K562 (cell line): ENCODE data around the gene UQCRC1. TPM values are rescaled to one million over a fixed set of nuclear protein-coding genes. Genes with fewer than 3 reads are reported as not detected.

Experiments used
- CBFB ChIP-seq: sonication (generic); formaldehyde crosslinking; IDR thresholded peaks from 2 replicates; pipeline ENCODE4 v1.4.0; 2020; ENCODE audit warnings: mild to moderate bottlenecking, missing genetic modification reagents
- CHD1 ChIP-seq: fragments of 200-600 bp; sonication (generic); IDR thresholded peaks from one replicate; pipeline ENCODE4 v1.6.1; 2012; ENCODE audit warnings: mild to moderate bottlenecking, moderate library complexity, low read length, inconsistent platforms
- DNMT1 ChIP-seq: fragments of 450-650 bp; IDR thresholded peaks from 2 replicates; pipeline ENCODE4 v1.6.1; 2016; ENCODE audit warnings: antibody characterized with exemption, mild to moderate bottlenecking
- FOXK2 ChIP-seq, 2 experiments: fragments of 450-650 bp; IDR thresholded peaks in 1 of 2; conservative IDR thresholded peaks in 1 of 2; 2 replicates each; pipeline ENCODE4 v1.6.1; 2016; ENCODE audit warnings: low read depth in 2 of 2, mild to moderate bottlenecking in 1 of 2
- HIVEP1 ChIP-seq: fragments of 250-450 bp; sonication (Bioruptor Pico); IDR thresholded peaks from 2 replicates; pipeline ENCODE4 v1.4.0; 2020; ENCODE audit warnings: mild to moderate bottlenecking
- HNRNPH1 ChIP-seq: fragments of 200-400 bp; formaldehyde crosslinking; optimal IDR thresholded peaks from 2 replicates; pipeline ENCODE3; 2017; ENCODE audit warnings: low read depth, mild to moderate bottlenecking, low read length, moderate library complexity
- IRF2 ChIP-seq: sonication (generic); formaldehyde crosslinking; IDR thresholded peaks from 2 replicates; pipeline ENCODE4 v1.8.1; 2022; ENCODE audit warnings: mild to moderate bottlenecking, missing genetic modification reagents
- JUN ChIP-seq, 2 experiments: sonication (generic) in 1 of 2; formaldehyde crosslinking in 1 of 2; IDR thresholded peaks; 2 replicates each; pipeline versions ENCODE4 v1.6.1 to v1.8.0; 2012 to 2022; ENCODE audit warnings: borderline replicate concordance in 2 of 2, mild to moderate bottlenecking in 2 of 2, improper control_type of control experiment in 1 of 2, low read depth in 1 of 2, low read length in 1 of 2, missing genetic modification reagents in 1 of 2
- MTA2 ChIP-seq: fragments of 450-650 bp; IDR thresholded peaks from 2 replicates; pipeline ENCODE4 v1.6.1; 2016; ENCODE audit warnings: low read depth
- NBN ChIP-seq: fragments of 450-650 bp; IDR thresholded peaks from 2 replicates; pipeline ENCODE4 v1.6.1; 2016; ENCODE audit warnings: low read depth, mild to moderate bottlenecking
- NELFE ChIP-seq: IDR thresholded peaks from 2 replicates; pipeline ENCODE4 v1.6.1; 2011; ENCODE audit warnings: mild to moderate bottlenecking; ENCODE audit not compliant: insufficient read depth, insufficient read length
- NFATC3 ChIP-seq: fragments of 450-650 bp; IDR thresholded peaks from 2 replicates; pipeline ENCODE4 v1.6.1; 2017; ENCODE audit warnings: mild to moderate bottlenecking
- PTBP1 ChIP-seq: fragments of 200-400 bp; formaldehyde crosslinking; IDR thresholded peaks from 2 replicates; pipeline ENCODE4 v1.6.1; 2017; ENCODE audit warnings: low read depth, low read length
- RBM34 ChIP-seq: fragments of 200-400 bp; formaldehyde crosslinking; IDR thresholded peaks from 2 replicates; pipeline ENCODE4 v1.6.1; 2018; ENCODE audit warnings: low read length, borderline replicate concordance; ENCODE audit not compliant: insufficient read depth
- SIN3A ChIP-seq, 2 experiments: fragments of 150-350 bp in 1 of 2; IDR thresholded peaks; 2 replicates each; pipeline ENCODE4 v1.6.1; 2011 to 2016; ENCODE audit warnings: borderline replicate concordance in 2 of 2, low read depth in 2 of 2, low read length in 2 of 2, mild to moderate bottlenecking in 2 of 2, moderate library complexity in 2 of 2; ENCODE audit not compliant: control insufficient read depth in 1 of 2
- SMARCA5 ChIP-seq: fragments of 450-650 bp; IDR thresholded peaks from 2 replicates; pipeline ENCODE4 v1.6.1; 2016
- TCF7L2 ChIP-seq: fragments of 150-350 bp; IDR thresholded peaks from 2 replicates; pipeline ENCODE4 v1.6.1; 2016; ENCODE audit warnings: low read depth, mild to moderate bottlenecking, low read length, moderate library complexity
- WHSC1 ChIP-seq: IDR thresholded peaks from one replicate; pipeline ENCODE4 v1.6.1; 2012; ENCODE audit warnings: low read length, control low read depth, inconsistent platforms
- ZNF184 ChIP-seq: sonication (generic); formaldehyde crosslinking; IDR thresholded peaks from 2 replicates; pipeline ENCODE4 v1.5.0; 2020; ENCODE audit warnings: missing genetic modification reagents
- ZNF224 ChIP-seq: sonication (generic); formaldehyde crosslinking; IDR thresholded peaks from 2 replicates; pipeline ENCODE4 v1.8.0; 2022; ENCODE audit warnings: mild to moderate bottlenecking, missing genetic modification reagents
- polyA plus RNA-seq, 8 experiments: library from polyadenylated mRNA; depleted of rRNA in 4 of 8; stranded (reverse) in 5 of 8; unstranded in 3 of 8; fragments of >200 nt; fragmentation: Nextera tagmentation in 2 of 8; fragmentation: Illumina TruSeq in 1 of 8; extraction: Ambion mirVana in 2 of 8; extraction: Trizol in 1 of 8; gene quantifications; 2 replicates each; pipeline versions ENCODE4 v1.2.1 to v1.2.3, GENCODE V29; 2011 to 2014; ENCODE audit warnings: inconsistent platforms in 1 of 8, missing spikeins in 1 of 8
- total RNA-seq, 7 experiments: library from RNA; depleted of rRNA in 6 of 7; stranded (reverse); fragments of >200 nt in 6 of 7; fragmentation: Illumina TruSeq in 2 of 7; extraction: Trizol in 2 of 7; gene quantifications; 2 replicates each; pipeline versions ENCODE4 v1.2.1 to v1.2.3, GENCODE V29; 2011 to 2021; ENCODE audit warnings: low replicate concordance in 1 of 7
- TF ChIP-seq, protein P1 (sequence below): fragments of 450-650 bp; IDR thresholded peaks from 2 replicates; pipeline ENCODE4 v1.6.1; 2017; ENCODE audit warnings: antibody characterized with exemption
- TF ChIP-seq, protein P2 (sequence below): fragments of 250-450 bp; sonication (Bioruptor Pico); IDR thresholded peaks from 2 replicates; pipeline ENCODE4 v1.8.0; 2021; ENCODE audit warnings: moderate library complexity, mild to moderate bottlenecking, inconsistent platforms
- TF ChIP-seq, protein P3 (sequence below), 2 experiments: fragments of 450-650 bp; IDR thresholded peaks; 2 replicates each; pipeline ENCODE4 v1.6.1; 2016
- TF ChIP-seq, protein P4 (sequence below): fragments of 450-650 bp; IDR thresholded peaks from 2 replicates; pipeline ENCODE4 v1.6.1; 2014; ENCODE audit warnings: low read depth, mild to moderate bottlenecking, moderate library complexity, borderline replicate concordance

Gene UQCRC1
- total and polyA plus RNA-seq, 9 of the 15 experiments (the other 6 are each of a cell fraction or from before 2014, with no cell fraction given): 125 to 424 (median 268) TPM

DNA sequence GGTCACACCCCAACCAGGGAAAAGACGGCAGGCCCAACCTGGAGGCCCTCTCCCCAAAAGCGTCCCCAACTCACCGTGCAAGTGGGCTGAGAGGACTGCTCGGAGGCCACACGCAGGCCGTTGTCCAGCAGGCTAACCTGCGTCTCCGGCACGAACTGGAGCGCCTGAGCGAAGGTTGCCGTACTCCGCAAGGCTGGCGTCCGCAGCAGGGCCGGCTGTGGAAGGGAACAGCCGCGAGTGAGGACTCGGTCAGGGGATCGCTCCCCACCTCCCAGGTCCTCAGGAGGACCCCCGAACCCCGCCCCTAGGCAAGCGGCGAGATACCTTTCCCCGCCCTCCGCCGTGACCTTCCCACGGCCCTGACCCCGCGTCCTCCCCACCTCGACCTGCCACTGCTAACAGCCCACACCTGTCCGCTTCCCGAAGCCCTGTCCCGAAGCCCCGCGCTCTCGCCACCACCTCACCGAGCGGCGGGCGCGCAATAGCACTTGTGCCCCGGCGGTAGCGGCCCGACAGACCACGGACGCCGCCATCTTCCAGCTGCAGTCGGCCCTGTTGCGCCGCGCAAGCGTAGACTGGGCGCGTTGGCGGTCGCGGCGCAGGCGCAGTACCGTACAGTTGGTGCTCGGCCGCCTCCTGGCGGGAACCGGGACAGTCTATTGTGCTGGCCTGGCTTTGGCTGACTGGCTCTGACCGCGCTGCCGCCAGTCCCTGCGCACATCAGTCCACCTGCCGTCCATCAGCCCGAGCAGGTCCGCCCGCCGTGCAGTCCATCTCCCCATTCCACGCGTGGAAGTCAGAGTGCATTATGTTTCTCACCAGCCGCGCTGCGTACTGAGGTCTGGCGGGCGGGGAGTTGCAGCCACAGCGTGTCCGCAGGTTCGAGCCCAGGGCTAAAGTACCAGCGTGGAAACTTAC lies at the start of gene UQCRC1 (continued):
- TF ChIP-seq, protein P1, sequence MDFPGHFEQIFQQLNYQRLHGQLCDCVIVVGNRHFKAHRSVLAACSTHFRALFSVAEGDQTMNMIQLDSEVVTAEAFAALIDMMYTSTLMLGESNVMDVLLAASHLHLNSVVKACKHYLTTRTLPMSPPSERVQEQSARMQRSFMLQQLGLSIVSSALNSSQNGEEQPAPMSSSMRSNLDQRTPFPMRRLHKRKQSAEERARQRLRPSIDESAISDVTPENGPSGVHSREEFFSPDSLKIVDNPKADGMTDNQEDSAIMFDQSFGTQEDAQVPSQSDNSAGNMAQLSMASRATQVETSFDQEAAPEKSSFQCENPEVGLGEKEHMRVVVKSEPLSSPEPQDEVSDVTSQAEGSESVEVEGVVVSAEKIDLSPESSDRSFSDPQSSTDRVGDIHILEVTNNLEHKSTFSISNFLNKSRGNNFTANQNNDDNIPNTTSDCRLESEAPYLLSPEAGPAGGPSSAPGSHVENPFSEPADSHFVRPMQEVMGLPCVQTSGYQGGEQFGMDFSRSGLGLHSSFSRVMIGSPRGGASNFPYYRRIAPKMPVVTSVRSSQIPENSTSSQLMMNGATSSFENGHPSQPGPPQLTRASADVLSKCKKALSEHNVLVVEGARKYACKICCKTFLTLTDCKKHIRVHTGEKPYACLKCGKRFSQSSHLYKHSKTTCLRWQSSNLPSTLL: no peak
- TF ChIP-seq ZNF224 (CRISPR knock-in tag): no peak
- TF ChIP-seq HIVEP1 (CRISPR knock-in tag): no peak
- TF ChIP-seq RBM34: no peak
- TF ChIP-seq TCF7L2: no peak
- no peak for TF ChIP-seq MTA2
- TF ChIP-seq CBFB: no peak
- TF ChIP-seq FOXK2 (conservative IDR thresholded peaks at IDR 0.05 in 1 of 2, IDR thresholded peaks at IDR 0.05 in 1 of 2; ENCODE audit: low read depth in 2 of 2): peak; percentile 26 to 39; a peak in 2 of 4 replicates
- TF ChIP-seq, protein P2, sequence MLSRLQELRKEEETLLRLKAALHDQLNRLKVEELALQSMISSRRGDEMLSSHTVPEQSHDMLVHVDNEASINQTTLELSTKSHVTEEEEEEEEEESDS (CRISPR knock-in tag): no peak
- no peak for TF ChIP-seq NELFE
- TF ChIP-seq, protein P3, sequence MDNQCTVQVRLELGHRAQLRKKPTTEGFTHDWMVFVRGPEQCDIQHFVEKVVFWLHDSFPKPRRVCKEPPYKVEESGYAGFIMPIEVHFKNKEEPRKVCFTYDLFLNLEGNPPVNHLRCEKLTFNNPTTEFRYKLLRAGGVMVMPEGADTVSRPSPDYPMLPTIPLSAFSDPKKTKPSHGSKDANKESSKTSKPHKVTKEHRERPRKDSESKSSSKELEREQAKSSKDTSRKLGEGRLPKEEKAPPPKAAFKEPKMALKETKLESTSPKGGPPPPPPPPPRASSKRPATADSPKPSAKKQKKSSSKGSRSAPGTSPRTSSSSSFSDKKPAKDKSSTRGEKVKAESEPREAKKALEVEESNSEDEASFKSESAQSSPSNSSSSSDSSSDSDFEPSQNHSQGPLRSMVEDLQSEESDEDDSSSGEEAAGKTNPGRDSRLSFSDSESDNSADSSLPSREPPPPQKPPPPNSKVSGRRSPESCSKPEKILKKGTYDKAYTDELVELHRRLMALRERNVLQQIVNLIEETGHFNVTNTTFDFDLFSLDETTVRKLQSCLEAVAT (IDR thresholded peaks at IDR 0.05): no peak
- no peak for TF ChIP-seq IRF2 (CRISPR knock-in tag)
- TF ChIP-seq DNMT1: no peak
- no peak for TF ChIP-seq HNRNPH1
- no peak for TF ChIP-seq JUN (IDR thresholded peaks at IDR 0.05; ENCODE audit: borderline replicate concordance, low read depth, low read length)
- TF ChIP-seq JUN (CRISPR knock-in tag; IDR thresholded peaks at IDR 0.05; ENCODE audit: borderline replicate concordance): no peak
- TF ChIP-seq SIN3A (IDR thresholded peaks at IDR 0.05; ENCODE audit: borderline replicate concordance in 2 of 2, control insufficient read depth in 1 of 2, low read depth in 2 of 2, low read length in 2 of 2): peak in 1 of 2 experiments; percentile 61; a peak in 1 of 4 replicates
- no peak for TF ChIP-seq SMARCA5
- TF ChIP-seq CHD1: peak; percentile 74
- TF ChIP-seq, protein P4, sequence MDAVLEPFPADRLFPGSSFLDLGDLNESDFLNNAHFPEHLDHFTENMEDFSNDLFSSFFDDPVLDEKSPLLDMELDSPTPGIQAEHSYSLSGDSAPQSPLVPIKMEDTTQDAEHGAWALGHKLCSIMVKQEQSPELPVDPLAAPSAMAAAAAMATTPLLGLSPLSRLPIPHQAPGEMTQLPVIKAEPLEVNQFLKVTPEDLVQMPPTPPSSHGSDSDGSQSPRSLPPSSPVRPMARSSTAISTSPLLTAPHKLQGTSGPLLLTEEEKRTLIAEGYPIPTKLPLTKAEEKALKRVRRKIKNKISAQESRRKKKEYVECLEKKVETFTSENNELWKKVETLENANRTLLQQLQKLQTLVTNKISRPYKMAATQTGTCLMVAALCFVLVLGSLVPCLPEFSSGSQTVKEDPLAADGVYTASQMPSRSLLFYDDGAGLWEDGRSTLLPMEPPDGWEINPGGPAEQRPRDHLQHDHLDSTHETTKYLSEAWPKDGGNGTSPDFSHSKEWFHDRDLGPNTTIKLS: no peak
- no peak for TF ChIP-seq PTBP1
- no peak for TF ChIP-seq NBN
- no peak for TF ChIP-seq WHSC1
- no peak for TF ChIP-seq ZNF184
- TF ChIP-seq NFATC3: no peak
